OCI-LY3 (cell line): ENCODE results near the gene MAP2K1.

Source experiments
- H2AFZ ChIP-seq: fragments of 200-600, 300-600 bp; shearing (Covaris generic); 2 replicates; pipeline ENCODE4 v1.6.0; 2014; ENCODE audit warnings: antibody characterized with exemption, low read depth, low read length
- H3K27ac ChIP-seq: fragments of 200-600, 300-600 bp; sonication (generic); 2 replicates; pipeline ENCODE4 v1.5.1; 2014; ENCODE audit warnings: mild to moderate bottlenecking, low read length, moderate library complexity, mixed read lengths
- H3K27me3 ChIP-seq: fragments of 200-600, 300-600 bp; sonication (generic); 2 replicates; pipeline ENCODE4 v1.6.1; 2014; ENCODE audit warnings: low read depth, low read length, mixed read lengths
- H3K36me3 ChIP-seq: fragments of 200-600, 300-600 bp; sonication (generic); replicated peaks from 2 replicates; pipeline ENCODE3; 2014; ENCODE audit warnings: low read depth, low read length, mixed read lengths
- H3K4me1 ChIP-seq: fragments of 300-600, 200-600 bp; sonication (generic); 2 replicates; pipeline ENCODE4 v1.6.1; 2014; ENCODE audit warnings: low read length, mixed read lengths
- H3K4me2 ChIP-seq: fragments of 200-600, 300-600 bp; sonication (generic); 2 replicates; pipeline ENCODE4 v1.6.1; 2014; ENCODE audit warnings: low read length, mixed read lengths
- H3K4me3 ChIP-seq: fragments of 300-600, 200-600 bp; sonication (generic); 2 replicates; pipeline ENCODE4 v1.5.1; 2014; ENCODE audit warnings: antibody characterized with exemption, mild to moderate bottlenecking, low read length, moderate library complexity
- H3K79me2 ChIP-seq: fragments of 300-600, 200-600 bp; shearing (Covaris generic); 2 replicates; pipeline ENCODE4 v1.6.1; 2014; ENCODE audit warnings: mild to moderate bottlenecking, low read length, mixed read lengths
- H3K9ac ChIP-seq: fragments of 300-600, 200-600 bp; shearing (Covaris generic); 2 replicates; pipeline ENCODE4 v1.6.0; 2014; ENCODE audit warnings: mild to moderate bottlenecking, low read length, moderate library complexity
- H3K9me3 ChIP-seq: fragments of 200-600, 300-600 bp; shearing (Covaris generic); 2 replicates; pipeline ENCODE4 v1.6.1; 2014; ENCODE audit warnings: low read length, mixed read lengths; ENCODE audit not compliant: insufficient read depth
- H4K20me1 ChIP-seq: fragments of 200-600, 300-600 bp; sonication (generic); 2 replicates; pipeline ENCODE4 v1.6.1; 2016; ENCODE audit warnings: low read length, mixed read lengths; ENCODE audit not compliant: insufficient read depth
- EZH2phosphoT487 ChIP-seq: fragments of 200-600 bp; shearing (Covaris generic); IDR thresholded peaks from 2 replicates; pipeline ENCODE4 v1.6.1; 2018; ENCODE audit warnings: antibody characterized with exemption, mixed run types, low read depth
- TF ChIP-seq, protein P1 (sequence below): fragments of 200-600, 300-600 bp; sonication (generic); IDR thresholded peaks from 2 replicates; pipeline ENCODE4 v1.5.1; 2014; ENCODE audit warnings: antibody characterized with exemption, low read length, low read depth

MAP2K1 gene

DNA sequence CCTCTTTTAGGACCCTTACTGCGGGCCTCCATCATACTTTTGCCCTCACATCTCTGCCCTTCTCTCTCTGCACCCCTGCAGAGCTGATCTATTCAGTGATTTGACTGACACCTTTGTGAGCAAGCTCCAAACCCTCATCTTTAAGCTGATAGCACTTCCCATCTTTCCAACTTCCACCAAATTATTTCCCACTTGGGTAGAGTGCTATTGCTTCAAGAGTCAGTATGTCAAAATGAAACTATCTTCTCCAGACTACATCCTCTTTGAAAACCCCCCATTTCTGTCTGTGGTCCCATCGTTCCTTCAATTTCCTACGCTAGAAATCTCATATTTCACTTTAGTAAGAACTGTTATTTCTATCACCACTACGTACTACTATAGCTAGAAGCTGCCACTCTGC is 138.1 kb downstream of the MAP2K1 start:
- peaks cover 21% of the 10 kb centered on the region for H3K36me3 ChIP-seq
- TF ChIP-seq, protein P1, sequence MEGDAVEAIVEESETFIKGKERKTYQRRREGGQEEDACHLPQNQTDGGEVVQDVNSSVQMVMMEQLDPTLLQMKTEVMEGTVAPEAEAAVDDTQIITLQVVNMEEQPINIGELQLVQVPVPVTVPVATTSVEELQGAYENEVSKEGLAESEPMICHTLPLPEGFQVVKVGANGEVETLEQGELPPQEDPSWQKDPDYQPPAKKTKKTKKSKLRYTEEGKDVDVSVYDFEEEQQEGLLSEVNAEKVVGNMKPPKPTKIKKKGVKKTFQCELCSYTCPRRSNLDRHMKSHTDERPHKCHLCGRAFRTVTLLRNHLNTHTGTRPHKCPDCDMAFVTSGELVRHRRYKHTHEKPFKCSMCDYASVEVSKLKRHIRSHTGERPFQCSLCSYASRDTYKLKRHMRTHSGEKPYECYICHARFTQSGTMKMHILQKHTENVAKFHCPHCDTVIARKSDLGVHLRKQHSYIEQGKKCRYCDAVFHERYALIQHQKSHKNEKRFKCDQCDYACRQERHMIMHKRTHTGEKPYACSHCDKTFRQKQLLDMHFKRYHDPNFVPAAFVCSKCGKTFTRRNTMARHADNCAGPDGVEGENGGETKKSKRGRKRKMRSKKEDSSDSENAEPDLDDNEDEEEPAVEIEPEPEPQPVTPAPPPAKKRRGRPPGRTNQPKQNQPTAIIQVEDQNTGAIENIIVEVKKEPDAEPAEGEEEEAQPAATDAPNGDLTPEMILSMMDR = no peak
- TF ChIP-seq EZH2phosphoT487 = no peak
- H3K4me3 ChIP-seq = no peak overlapping the region
- H3K79me2 ChIP-seq = no peaks in the 10 kb centered on the region
- no peaks in the 10 kb centered on the region for H4K20me1 ChIP-seq
- peak overlapping the region; percentile 8; the same call in 1 of the 2 replicates for H3K27ac ChIP-seq
- H2AFZ ChIP-seq = no peak overlapping the region
- H3K27me3 ChIP-seq = no peaks in the 10 kb centered on the region
- H3K9ac ChIP-seq = no peak overlapping the region
- H3K4me1 ChIP-seq = peaks cover 13% of the 10 kb centered on the region
- H3K4me2 ChIP-seq = peak overlapping the region; percentile 37
- H3K9me3 ChIP-seq = no peaks in the 10 kb centered on the region

DNA sequence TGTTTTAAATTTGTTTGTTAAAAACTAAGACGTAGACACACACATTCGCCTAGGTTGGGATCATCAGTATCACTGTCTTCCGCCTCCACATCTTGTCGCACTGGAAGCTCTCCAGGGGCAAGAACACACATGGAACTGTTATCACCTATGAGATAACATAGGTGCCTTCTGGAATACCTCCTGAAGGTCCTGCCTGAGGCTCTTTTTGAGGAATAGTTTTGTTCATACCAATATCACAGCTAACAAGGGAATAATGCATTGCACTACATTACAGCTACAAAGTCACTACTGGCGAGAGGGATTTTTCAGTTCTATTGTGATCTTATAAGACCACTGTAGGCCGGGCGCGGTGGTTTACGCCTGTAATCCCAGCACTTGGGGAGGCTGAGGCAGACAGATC is 148.3 kb downstream of the MAP2K1 start:
- Histone ChIP-seq H3K9me3 (no peaks in the 10 kb centered on the region), H3K9ac (no peak overlapping the region), H3K79me2 (no peaks in the 10 kb centered on the region), H3K4me1 (no peaks in the 10 kb centered on the region), H3K36me3 (peaks cover 20% of the 10 kb centered on the region), H3K27me3 (no peaks in the 10 kb centered on the region), H2AFZ (no peak overlapping the region), H3K4me2 (no peak overlapping the region), H4K20me1 (no peaks in the 10 kb centered on the region), H3K27ac (no peak overlapping the region), H3K4me3 (no peak overlapping the region)
- TF ChIP-seq, protein P1 = no peak
- no peak for TF ChIP-seq EZH2phosphoT487
